ENCODE data around the gene PRKAG2.
"Not testable (repeated sequence)": the region's sequence is repeated elsewhere in the genome, so short reads cannot be mapped to it uniquely, and the experiment has no call there.

Gene PRKAG2

GRCh38 chr7:151876899-151877777 lies at the start of gene PRKAG2:
Gene PRKAG2, minus strand, starts transcription at chr7:151877115. Its CDS starts 495 bp downstream, at chr7:151876620.
- peak; percentile 85 to 95 for DNase-seq

DNA sequence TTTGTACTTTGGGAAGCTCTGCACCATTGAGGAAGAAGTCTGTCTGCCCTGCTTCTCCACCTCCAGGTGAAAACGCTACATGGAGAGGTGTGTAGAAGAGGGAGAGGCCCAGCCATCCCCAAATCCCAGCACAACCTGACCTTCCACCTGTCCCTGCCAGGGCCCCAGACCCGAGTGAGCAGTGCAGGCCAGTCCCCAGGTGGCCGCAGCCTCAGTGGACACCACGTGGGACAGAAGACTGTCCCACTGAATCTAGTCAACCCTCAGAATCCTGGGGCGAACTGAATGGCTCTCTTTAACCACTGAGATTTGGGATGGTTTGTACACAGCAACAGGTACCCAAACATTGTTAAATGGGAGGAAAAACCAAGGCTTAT lies 49.4 kb upstream of the PRKAG2 start:
- no peak for DNase-seq

- peak; percentile 96 to 98 for DNase-seq
Observed at GRCh38 chr7:151925446-151926335, 48.8 kb upstream of the PRKAG2 start.

DNA sequence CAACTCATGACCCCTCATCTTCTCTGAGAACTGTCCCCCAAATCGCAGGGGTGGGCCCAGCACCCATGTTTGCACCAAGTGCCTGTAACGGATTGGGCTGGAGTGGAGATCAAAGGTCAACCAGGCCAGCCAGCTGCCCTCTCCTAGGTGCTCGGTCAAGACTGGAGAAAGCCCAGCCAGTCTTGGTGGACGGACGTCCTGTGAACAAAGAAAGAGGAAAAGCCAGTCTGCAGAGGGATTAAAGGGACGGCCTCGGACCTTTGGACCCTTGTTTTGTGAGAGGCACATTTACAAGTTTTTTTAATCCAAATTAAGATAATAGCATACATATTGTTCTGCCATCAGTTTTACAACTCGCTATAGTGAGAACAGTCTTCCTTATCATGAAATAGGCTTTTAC lies 47.6 kb upstream of the PRKAG2 start:
- DNase-seq: no peak

DNA sequence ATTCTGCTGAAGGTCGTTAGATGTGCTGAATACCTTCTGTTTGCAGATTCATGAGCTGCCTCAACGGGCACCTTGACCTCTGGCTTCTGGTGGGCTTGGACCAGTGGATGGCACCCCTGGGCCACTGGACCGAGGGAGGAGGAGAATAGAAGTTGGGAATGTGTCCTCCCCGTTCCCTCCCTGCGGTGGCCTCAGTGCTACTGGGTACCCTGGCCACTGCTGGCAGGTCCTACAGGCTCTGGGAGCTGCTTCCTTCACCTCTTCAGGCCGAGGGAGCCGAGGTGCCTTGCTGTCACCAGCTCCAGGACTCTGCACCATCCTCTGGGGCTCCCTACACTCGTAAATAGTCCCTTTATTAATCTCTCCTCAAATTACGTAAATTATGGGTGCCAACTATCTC lies 47.1 kb upstream of the PRKAG2 start:
- no peak for DNase-seq

DNA sequence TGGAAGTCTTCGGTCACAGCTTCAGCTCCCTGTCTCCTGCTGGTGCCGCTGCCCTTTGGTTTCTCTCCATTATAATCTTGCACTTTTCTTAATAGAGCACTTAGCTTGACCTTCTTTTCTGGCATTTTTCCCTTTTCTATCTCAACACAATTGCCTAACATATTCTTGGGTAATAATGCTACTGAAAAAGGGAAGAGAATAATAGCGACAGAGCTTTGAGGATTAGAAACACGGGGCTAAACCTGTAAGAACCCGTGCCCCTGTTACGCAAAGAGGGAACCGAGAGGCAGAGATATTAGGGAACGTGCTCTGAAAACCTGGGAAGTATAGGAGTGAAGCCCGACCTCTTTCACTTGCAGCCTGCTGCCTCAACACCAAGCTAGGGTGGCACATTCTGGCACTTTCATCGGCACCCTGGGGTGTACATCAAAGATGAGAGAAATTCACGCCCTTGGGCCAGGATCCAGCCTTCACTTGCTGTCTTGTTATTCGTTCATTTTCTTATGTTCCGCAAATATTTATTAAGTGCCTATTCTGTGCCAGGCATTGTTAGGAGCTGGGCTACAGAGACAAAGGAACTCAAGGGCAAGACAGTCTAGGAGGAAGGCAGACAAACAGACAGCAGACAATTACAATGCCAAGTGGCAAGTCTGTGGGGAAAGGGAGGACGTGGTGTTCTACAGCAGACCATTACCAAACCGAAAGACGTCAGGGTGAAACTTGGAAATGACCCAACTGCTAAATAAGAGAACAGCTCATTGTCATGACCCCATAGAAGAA lies 46.4 kb upstream of the PRKAG2 start:
- no peak for DNase-seq

DNA sequence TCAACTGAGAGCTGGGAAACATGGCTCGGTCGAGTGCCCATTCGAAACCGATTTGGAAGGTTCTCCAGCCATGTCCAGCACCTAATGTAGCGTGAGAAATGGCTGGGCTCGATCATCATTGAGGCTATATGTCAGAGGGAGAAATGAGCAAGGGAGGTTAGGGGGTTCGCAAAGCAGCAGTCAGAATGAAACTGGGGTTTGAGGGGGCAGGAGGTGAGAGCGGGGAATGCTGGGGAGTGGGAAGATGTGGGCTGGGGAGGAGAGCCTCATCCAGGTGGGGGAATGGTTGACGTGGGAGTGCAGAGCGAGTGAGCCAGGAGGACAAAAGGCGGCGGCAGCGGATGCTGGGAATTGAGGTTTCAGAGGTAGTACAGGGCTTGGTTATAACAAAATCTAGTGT lies 44.5 kb upstream of the PRKAG2 start:
- DNase-seq: no peak

GRCh38 chr7:151920488-151920887 lies 43.6 kb upstream of the PRKAG2 start:
- no peak for DNase-seq

GRCh38 chr7:151919595-151919994 lies 42.7 kb upstream of the PRKAG2 start:
- no peak for DNase-seq

- no peak for DNase-seq
Observed at GRCh38 chr7:151918510-151918843, 41.6 kb upstream of the PRKAG2 start.

GRCh38 chr7:151917791-151918509 lies 41.0 kb upstream of the PRKAG2 start:
- DNase-seq: no peak

- no peak for DNase-seq
Observed at GRCh38 chr7:151914051-151914450, 37.1 kb upstream of the PRKAG2 start.

DNA sequence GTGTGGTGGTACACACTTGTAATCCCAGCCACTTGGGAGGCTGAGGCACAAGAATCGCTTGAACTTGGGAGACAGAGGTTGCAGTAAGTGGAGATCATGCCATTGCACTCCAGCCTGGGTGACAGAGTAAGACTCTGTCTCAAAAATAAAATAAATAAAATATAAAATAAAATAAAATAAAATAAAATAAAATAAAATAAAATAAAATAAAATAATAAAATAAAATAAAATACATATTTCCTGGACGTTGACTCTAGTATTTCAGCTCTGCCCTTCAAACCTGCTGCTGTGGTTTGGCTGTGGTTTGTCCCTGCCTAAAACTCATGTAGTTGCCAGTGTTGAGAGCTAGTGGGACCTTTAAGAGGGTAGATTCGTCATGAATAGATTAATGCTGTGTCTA lies 33.7 kb upstream of the PRKAG2 start:
- not testable (repeated sequence) for DNase-seq

DNA sequence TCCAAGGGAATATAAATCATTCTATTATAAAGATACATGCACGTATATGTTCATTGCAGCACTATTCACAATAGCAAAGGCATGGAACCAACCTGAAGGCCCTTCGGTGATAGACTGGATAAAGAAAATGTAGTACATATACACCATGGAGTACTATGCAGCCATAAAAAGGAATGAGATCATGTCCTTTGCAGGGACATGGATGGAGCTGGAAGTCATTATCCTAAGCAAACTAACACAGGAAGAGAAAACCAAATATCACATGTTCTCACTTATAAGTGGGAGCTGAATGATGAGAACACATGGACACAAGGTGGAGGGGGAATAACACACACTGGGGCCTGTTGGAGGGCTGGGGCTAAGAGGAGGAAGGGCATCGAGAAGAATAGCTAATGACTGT lies 30.2 kb upstream of the PRKAG2 start:
- DNase-seq: not testable (repeated sequence)

DNA sequence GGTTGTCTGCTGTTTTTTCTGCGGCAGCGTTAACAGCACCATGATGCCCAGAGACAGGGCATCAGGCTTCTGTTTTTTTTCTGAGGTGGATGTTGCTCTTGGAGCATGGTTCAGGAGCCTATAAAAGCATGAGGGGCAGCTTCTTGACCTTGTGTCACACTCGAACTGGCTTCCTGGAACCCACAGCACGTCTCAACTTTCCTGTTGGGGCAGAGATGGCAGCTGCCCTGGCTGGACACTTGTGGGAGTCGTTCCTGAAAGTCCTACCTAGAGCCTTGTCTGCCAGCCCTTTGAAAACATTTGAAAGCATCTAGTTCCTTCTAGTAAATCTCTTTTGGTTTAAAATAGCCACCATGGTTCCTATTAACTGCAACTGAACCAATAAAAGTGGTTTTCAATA lies 28.9 kb upstream of the PRKAG2 start:
- no peak for DNase-seq

GRCh38 chr7:151905353-151905752 lies 28.4 kb upstream of the PRKAG2 start:
- DNase-seq: no peak

DNA sequence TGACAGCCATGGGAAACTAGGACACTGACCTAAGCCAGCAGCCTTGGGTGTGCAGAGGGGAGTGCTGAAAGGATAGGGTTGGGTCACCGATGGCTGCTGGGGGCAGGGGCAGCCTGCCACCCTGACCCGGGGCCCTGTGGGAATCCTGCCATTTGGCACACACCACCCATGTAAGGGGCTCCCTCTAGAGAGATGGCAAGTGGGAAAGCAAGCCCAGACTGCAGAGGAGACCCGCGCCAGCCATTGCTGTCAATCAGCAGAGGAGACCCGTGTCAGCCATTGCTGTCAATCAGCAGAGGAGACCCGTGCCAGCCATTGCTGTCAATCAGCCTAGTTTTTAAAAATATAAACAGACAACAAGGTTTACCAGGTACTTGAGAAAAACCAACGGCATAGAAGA lies 27.4 kb upstream of the PRKAG2 start:
- DNase-seq: no peak

- DNase-seq: no peak
Observed at GRCh38 chr7:151903249-151904032, 26.5 kb upstream of the PRKAG2 start.

- DNase-seq: no peak
Observed at GRCh38 chr7:151902311-151902710, 25.4 kb upstream of the PRKAG2 start.

GRCh38 chr7:151901828-151902227 lies 24.9 kb upstream of the PRKAG2 start:
- no peak for DNase-seq

DNA sequence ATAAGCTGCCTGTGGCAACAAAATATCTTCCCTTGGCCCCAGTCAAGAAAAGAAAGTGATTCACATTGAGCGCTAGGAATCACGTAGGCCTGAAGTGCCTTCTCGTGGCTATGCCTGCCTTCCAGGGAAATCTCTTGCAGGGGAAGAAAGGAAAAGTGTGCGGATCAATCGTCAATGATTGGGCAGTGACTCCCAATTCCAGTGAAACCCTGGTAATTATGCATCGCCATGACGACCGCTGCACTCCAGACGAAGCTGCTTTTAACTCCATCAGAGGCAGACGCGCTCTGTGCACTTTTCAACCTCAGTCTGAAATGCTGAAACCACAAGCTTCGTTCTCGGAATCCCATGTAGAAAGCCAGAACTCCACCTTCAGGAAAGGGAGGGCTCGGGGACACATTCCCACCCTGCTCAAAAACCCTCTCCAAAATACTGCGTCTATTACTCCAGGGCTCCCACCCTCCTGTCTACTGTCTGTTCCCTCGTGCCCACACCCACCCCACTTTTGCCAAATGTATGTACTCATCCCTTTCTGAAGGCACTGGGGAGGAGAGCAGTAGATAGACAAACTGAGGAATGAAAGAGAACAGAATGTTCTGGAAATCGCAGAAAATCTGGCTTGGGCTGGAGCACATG lies 24.2 kb upstream of the PRKAG2 start:
- no peak for DNase-seq
